Peyer's patch (tissue), 4 donors: Measurements from ENCODE around the gene SLC35G4.
A peak's percentile ranks its signal among the peaks of the same experiment; 100 is the strongest.

Source experiments
- POLR2A ChIP-seq, 2 donors: fragments of 450-650 bp; IDR thresholded peaks; one replicate each; pipeline ENCODE4 v1.5.1; 2017; ENCODE audit warnings: antibody characterized with exemption in 2 of 2, mild to moderate bottlenecking in 2 of 2, moderate library complexity in 2 of 2
- TF ChIP-seq, protein P1 (sequence below), 6 experiments: fragments of 450-650 bp in 4 of 6; fragments of 200-600 bp in 2 of 6; sonication (generic) in 1 of 6; IDR thresholded peaks; one replicate each; pipeline ENCODE4 v1.5.1; 2017 to 2019; ENCODE audit warnings: antibody characterized with exemption in 6 of 6, mild to moderate bottlenecking in 3 of 6, moderate library complexity in 1 of 6

DNA sequence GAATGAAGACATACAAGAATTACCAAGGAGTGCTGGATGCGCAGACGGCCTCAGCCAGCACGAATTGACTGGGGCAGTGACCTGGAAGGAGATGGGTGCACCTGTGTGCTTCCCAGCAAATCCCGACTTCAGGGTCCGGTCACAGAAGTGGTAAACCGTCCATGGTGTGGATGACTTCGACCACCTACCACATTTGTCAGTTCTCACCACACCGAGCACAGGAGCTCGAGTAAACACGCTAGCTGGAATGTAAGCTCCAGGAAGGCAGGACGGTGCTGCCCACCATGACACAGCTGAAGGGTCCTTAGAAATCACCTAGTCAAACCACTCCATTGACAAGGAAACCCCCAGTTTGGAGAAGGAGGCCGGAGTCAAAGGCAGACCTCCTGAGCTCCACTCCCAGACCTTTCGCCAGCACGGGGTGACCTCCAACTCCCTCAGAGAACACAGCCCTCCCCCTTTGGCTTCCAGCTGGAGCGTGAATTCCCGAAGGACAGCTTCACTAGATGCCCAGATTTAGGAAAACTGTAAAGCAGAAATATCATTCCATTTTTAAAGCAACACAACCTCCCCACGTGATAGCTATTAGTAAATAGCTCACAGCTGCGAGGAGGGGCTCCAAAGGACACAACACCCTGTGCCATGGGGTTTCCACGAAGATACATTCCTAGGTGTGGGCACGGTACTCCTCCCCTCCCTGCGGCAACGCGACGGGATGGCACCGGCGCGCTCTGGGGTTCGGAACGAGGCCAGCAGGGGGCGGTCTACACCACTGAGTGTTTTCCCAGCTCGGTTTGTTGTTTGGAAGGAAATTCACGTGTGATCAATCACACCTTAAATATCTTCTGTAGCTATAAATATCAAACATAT, 45.6 kb downstream of the SLC35G4 start:
- TF ChIP-seq POLR2A (IDR thresholded peaks at IDR 0.05): no peak
- TF ChIP-seq, protein P1, sequence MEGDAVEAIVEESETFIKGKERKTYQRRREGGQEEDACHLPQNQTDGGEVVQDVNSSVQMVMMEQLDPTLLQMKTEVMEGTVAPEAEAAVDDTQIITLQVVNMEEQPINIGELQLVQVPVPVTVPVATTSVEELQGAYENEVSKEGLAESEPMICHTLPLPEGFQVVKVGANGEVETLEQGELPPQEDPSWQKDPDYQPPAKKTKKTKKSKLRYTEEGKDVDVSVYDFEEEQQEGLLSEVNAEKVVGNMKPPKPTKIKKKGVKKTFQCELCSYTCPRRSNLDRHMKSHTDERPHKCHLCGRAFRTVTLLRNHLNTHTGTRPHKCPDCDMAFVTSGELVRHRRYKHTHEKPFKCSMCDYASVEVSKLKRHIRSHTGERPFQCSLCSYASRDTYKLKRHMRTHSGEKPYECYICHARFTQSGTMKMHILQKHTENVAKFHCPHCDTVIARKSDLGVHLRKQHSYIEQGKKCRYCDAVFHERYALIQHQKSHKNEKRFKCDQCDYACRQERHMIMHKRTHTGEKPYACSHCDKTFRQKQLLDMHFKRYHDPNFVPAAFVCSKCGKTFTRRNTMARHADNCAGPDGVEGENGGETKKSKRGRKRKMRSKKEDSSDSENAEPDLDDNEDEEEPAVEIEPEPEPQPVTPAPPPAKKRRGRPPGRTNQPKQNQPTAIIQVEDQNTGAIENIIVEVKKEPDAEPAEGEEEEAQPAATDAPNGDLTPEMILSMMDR (IDR thresholded peaks at IDR 0.05): peak in 4 of 6 experiments; percentile 53 to 63 (median 59)
